HUES6 (cell line): ENCODE results near the gene ALOX12.
A peak's percentile ranks its signal among the peaks of the same experiment; 100 is the strongest.
"Not testable (repeated sequence)": the region's sequence is repeated elsewhere in the genome, so short reads cannot be mapped to it uniquely, and the experiment has no call there.

ENCODE experiments used
- H3K27ac ChIP-seq: 2 replicates; pipeline ENCODE4 v1.7.0; 2013; ENCODE audit warnings: low read depth, mild to moderate bottlenecking, low read length, inconsistent platforms
- H3K27me3 ChIP-seq: 2 replicates; pipeline ENCODE4 v1.6.1; 2013; ENCODE audit warnings: low read length; ENCODE audit not compliant: control insufficient read depth, insufficient read depth
- H3K36me3 ChIP-seq: 2 replicates; pipeline ENCODE4 v1.6.1; 2013; ENCODE audit warnings: low read length; ENCODE audit not compliant: control insufficient read depth, insufficient read depth
- H3K4me1 ChIP-seq: 2 replicates; pipeline ENCODE4 v1.6.1; 2013; ENCODE audit warnings: low read length; ENCODE audit not compliant: control insufficient read depth, insufficient read depth
- H3K4me3 ChIP-seq: 2 replicates; pipeline ENCODE4 v1.5.1; 2013; ENCODE audit warnings: low read depth, low read length
- H3K9ac ChIP-seq: one replicate; pipeline ENCODE4 v1.6.1; 2013; ENCODE audit warnings: mild to moderate bottlenecking, low read length
- H3K9me3 ChIP-seq: 2 replicates; pipeline ENCODE4 v1.6.1; 2013; ENCODE audit warnings: low read depth, low read length; ENCODE audit not compliant: control insufficient read depth, insufficient read depth

Gene ALOX12

GRCh38 chr17:7038025-7038862 is 42.4 kb downstream of the ALOX12 start:
- Histone ChIP-seq H3K9ac (no peak overlapping the region), H3K27me3 (peaks cover 23% of the 10 kb centered on the region), H3K27ac (no peak overlapping the region), H3K4me3 (no peak overlapping the region), H3K4me1 (peaks cover 34% of the 10 kb centered on the region), H3K36me3 (no peaks in the 10 kb centered on the region), H3K9me3 (no peaks in the 10 kb centered on the region)

- Histone ChIP-seq H3K9ac (no peak overlapping the region), H3K9me3 (no peaks in the 10 kb centered on the region), H3K4me3 (no peak overlapping the region), H3K27me3 (peaks cover 39% of the 10 kb centered on the region), H3K4me1 (peaks cover 40% of the 10 kb centered on the region), H3K36me3 (no peaks in the 10 kb centered on the region), H3K27ac (no peak overlapping the region)
These were observed 44.0 kb downstream of the ALOX12 start for GRCh38 chr17:7039832-7040231.

- Histone ChIP-seq H3K4me3 (peak overlapping the region; percentile 79), H3K9ac (peak overlapping the region; percentile 61)
These were observed 46.0 kb downstream of the ALOX12 start for GRCh38 chr17:7041607-7042500.

GRCh38 chr17:7042501-7043181 is 46.8 kb downstream of the ALOX12 start:
- no peak overlapping the region for H3K27ac ChIP-seq
- H3K36me3 ChIP-seq = no peaks in the 10 kb centered on the region
- H3K9me3 ChIP-seq = no peaks in the 10 kb centered on the region
- H3K27me3 ChIP-seq = peaks cover 53% of the 10 kb centered on the region
- H3K9ac ChIP-seq = peak overlapping the region; percentile 61
- peak overlapping the region; percentile 79 for H3K4me3 ChIP-seq
- H3K4me1 ChIP-seq = peaks cover 44% of the 10 kb centered on the region

More at GRCh38 chr17:7041607-7042500, 46.0 kb downstream of the ALOX12 start:
- peaks cover 53% of the 10 kb centered on the region for H3K27me3 ChIP-seq
- H3K9me3 ChIP-seq = no peaks in the 10 kb centered on the region
- H3K36me3 ChIP-seq = no peaks in the 10 kb centered on the region
- peaks cover 40% of the 10 kb centered on the region for H3K4me1 ChIP-seq
- no peak overlapping the region for H3K27ac ChIP-seq

- no peaks in the 10 kb centered on the region for H3K9me3 ChIP-seq
- no peaks in the 10 kb centered on the region for H3K36me3 ChIP-seq
- H3K9ac ChIP-seq = no peak overlapping the region
- peak overlapping the region; percentile 79 for H3K4me3 ChIP-seq
- peaks cover 42% of the 10 kb centered on the region for H3K4me1 ChIP-seq
- H3K27ac ChIP-seq = no peak overlapping the region
- peaks cover 53% of the 10 kb centered on the region for H3K27me3 ChIP-seq
These were observed 47.3 kb downstream of the ALOX12 start for GRCh38 chr17:7043182-7043496.

GRCh38 chr17:7043497-7044198 is 47.8 kb downstream of the ALOX12 start, which contains the start of gene SLC16A11:
Gene SLC16A11 (minus strand): TSS chr17:7044092. CDS start chr17:7043513, 579 bp downstream.
- Histone ChIP-seq H3K4me1 (peaks cover 37% of the 10 kb centered on the region), H3K9me3 (no peaks in the 10 kb centered on the region), H3K9ac (peak within 1 kb of the TSS; percentile 19), H3K4me3 (peak within 1 kb of the TSS; percentile 79), H3K36me3 (no peaks in the 10 kb centered on the region), H3K27me3 (peaks cover 53% of the 10 kb centered on the region), H3K27ac (no peak within 1 kb of the TSS)

- peaks cover 53% of the 10 kb centered on the region for H3K27me3 ChIP-seq
- peaks cover 27% of the 10 kb centered on the region for H3K4me1 ChIP-seq
- H3K9ac ChIP-seq = no peak overlapping the region
- no peak overlapping the region for H3K27ac ChIP-seq
- H3K36me3 ChIP-seq = no peaks in the 10 kb centered on the region
- H3K4me3 ChIP-seq = peak overlapping the region; percentile 57
- no peaks in the 10 kb centered on the region for H3K9me3 ChIP-seq
These were observed 49.8 kb downstream of the ALOX12 start for GRCh38 chr17:7045492-7046126.

GRCh38 chr17:7046127-7046724 is 50.4 kb downstream of the ALOX12 start:
- Histone ChIP-seq H3K4me1 (peaks cover 25% of the 10 kb centered on the region), H3K4me3 (peak overlapping the region; percentile 57), H3K27me3 (peaks cover 52% of the 10 kb centered on the region), H3K36me3 (no peaks in the 10 kb centered on the region), H3K27ac (no peak overlapping the region), H3K9me3 (no peaks in the 10 kb centered on the region), H3K9ac (peak overlapping the region; percentile 64)

GRCh38 chr17:7046725-7047397 is 51.0 kb downstream of the ALOX12 start:
- Histone ChIP-seq H3K9ac (peak overlapping the region; percentile 64), H3K4me3 (peak overlapping the region; percentile 57)

More at GRCh38 chr17:7046725-7047397, 51.0 kb downstream of the ALOX12 start:
- not testable (repeated sequence) for H3K27ac ChIP-seq, H3K9me3 ChIP-seq, H3K36me3 ChIP-seq
- H3K4me1 ChIP-seq = peaks cover 19% of the 10 kb centered on the region
- H3K27me3 ChIP-seq = peaks cover 47% of the 10 kb centered on the region
